ENCODE results near the gene SLC4A2.

DNA sequence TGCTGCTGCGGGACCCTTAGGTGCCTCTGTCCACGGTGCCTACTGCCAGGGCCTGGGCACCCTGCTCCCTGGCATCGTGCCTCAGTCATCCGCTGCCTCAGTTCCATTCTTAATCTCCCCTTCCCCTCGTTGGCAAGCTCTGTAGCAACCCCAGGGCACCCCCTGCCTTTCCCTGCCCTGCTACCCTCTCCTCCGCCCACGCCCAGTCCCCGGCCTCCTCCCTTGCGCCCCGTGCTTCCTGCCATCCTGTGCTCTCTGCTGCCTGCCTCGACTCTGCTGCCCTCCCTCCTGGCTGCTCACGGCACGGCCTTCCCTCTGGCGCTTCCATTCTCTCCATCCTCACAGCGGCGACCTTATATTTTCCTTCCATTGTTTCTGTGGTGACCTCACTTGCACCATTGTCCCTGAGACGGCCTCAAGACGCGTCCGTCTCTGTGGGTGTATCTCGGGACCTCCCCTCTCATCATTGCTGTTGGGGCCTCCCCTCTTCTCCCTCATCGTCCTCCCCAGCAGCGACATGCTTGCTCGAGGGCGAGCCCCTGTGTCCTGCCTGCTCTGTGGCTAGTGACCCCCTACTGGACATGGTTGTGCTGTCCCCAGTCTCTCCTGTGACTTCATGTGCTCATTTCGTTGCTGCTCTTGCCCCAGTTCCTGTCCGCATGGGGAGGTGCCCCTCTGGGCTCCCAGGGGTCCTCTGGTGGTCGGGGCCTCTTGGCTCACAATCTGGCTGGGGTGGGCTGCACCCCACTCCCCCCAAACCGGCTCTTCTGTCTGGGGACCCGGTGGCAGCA lies 62.2 kb downstream of the SLC4A2 start:
- TF ChIP-seq, protein P1, sequence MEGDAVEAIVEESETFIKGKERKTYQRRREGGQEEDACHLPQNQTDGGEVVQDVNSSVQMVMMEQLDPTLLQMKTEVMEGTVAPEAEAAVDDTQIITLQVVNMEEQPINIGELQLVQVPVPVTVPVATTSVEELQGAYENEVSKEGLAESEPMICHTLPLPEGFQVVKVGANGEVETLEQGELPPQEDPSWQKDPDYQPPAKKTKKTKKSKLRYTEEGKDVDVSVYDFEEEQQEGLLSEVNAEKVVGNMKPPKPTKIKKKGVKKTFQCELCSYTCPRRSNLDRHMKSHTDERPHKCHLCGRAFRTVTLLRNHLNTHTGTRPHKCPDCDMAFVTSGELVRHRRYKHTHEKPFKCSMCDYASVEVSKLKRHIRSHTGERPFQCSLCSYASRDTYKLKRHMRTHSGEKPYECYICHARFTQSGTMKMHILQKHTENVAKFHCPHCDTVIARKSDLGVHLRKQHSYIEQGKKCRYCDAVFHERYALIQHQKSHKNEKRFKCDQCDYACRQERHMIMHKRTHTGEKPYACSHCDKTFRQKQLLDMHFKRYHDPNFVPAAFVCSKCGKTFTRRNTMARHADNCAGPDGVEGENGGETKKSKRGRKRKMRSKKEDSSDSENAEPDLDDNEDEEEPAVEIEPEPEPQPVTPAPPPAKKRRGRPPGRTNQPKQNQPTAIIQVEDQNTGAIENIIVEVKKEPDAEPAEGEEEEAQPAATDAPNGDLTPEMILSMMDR (IDR thresholded peaks at IDR 0.05), result no peak
- no peak for TF ChIP-seq POLR2A (IDR thresholded peaks at IDR 0.05)
- TF ChIP-seq EP300 (IDR thresholded peaks at IDR 0.05), result no peak

Measured in tibial nerve (tissue), 4 donors.